Naive thymus-derived CD4-positive, alpha-beta T cell (primary cell): ENCODE results near the gene ITPR2. TPM values are rescaled to one million over a fixed set of nuclear protein-coding genes. Genes with fewer than 3 reads are reported as not detected.
"Not testable (repeated sequence)": the region's sequence is repeated elsewhere in the genome, so short reads cannot be mapped to it uniquely, and the experiment has no call there.

Source experiments
- ATAC-seq: fragments of 150-1000 bp; cut with Tn5 transposase; 2 replicates; pipeline ENCODE4 v1.10.0; 2021; ENCODE audit warnings: mild to moderate bottlenecking, moderate library complexity
- CTCF ChIA-PET: fragments of 350-600 bp; sonication (Branson Sonifier 250); formaldehyde crosslinking; loops from one replicate; lab custom pipeline; 2021; ENCODE audit warnings: antibody characterized with exemption; lab: Charles Lee
- POLR2A ChIA-PET: fragments of 350-600 bp; sonication (Branson Sonifier 250); formaldehyde crosslinking; loops from one replicate; lab custom pipeline; 2021; ENCODE audit warnings: antibody characterized with exemption, inconsistent platforms; lab: Charles Lee
- DNase-seq, 9 donors: peaks; one replicate each; pipeline versions ENCODE4 v3.0.0 to v3.0.0-alpha.2; 2020 to 2022; ENCODE audit warnings: mixed read lengths in 1 of 9
- H3K27ac ChIP-seq: one replicate; pipeline ENCODE4 v1.7.0; 2013; ENCODE audit warnings: mild to moderate bottlenecking, low read depth, low read length, moderate library complexity
- H3K27me3 ChIP-seq, 2 donors: one replicate each; pipeline ENCODE4 v1.7.0; 2013; ENCODE audit warnings: low read length in 2 of 2, mild to moderate bottlenecking in 2 of 2, moderate library complexity in 2 of 2; ENCODE audit not compliant: control insufficient read depth in 2 of 2, insufficient read depth in 2 of 2
- H3K36me3 ChIP-seq, 3 experiments: 1 replicate in 2 of 3; 2 replicates in 1 of 3; pipeline ENCODE4 v1.7.0; 2013; ENCODE audit warnings: low read length in 3 of 3, mild to moderate bottlenecking in 3 of 3, moderate library complexity in 1 of 3; ENCODE audit not compliant: insufficient read depth in 3 of 3, control insufficient read depth in 2 of 3
- H3K4me1 ChIP-seq, 2 donors: one replicate each; pipeline ENCODE4 v1.7.0; 2013; ENCODE audit warnings: low read length in 2 of 2, mild to moderate bottlenecking in 2 of 2, moderate library complexity in 1 of 2; ENCODE audit not compliant: control insufficient read depth in 2 of 2, insufficient read depth in 2 of 2
- H3K4me3 ChIP-seq: 2 replicates; pipeline ENCODE4 v1.7.0; 2013; ENCODE audit warnings: mild to moderate bottlenecking, low read length
- H3K9me3 ChIP-seq, 3 experiments: 1 replicate in 2 of 3; 2 replicates in 1 of 3; pipeline ENCODE4 v1.7.0; 2013; ENCODE audit warnings: low read length in 3 of 3; ENCODE audit not compliant: control insufficient read depth in 2 of 3
- H3K27ac Mint-ChIP-seq, 9 donors: one replicate each; pipeline ENCODE4 v1.8.0; 2020 to 2022; ENCODE audit warnings: mixed read lengths in 9 of 9, mild to moderate bottlenecking in 8 of 9, moderate library complexity in 5 of 9, inconsistent platforms in 2 of 9
- H3K27me3 Mint-ChIP-seq, 5 donors: one replicate each; pipeline ENCODE4 v1.8.0; 2021 to 2022; ENCODE audit warnings: mixed read lengths in 5 of 5, mild to moderate bottlenecking in 1 of 5
- H3K36me3 Mint-ChIP-seq, 5 donors: one replicate each; pipeline ENCODE4 v1.8.0; 2020 to 2022; ENCODE audit warnings: mixed read lengths in 5 of 5, mild to moderate bottlenecking in 3 of 5, inconsistent platforms in 1 of 5
- H3K4me1 Mint-ChIP-seq, 7 donors: one replicate each; pipeline ENCODE4 v1.8.0; 2020 to 2022; ENCODE audit warnings: mixed read lengths in 7 of 7, mild to moderate bottlenecking in 3 of 7, inconsistent platforms in 1 of 7
- H3K4me3 Mint-ChIP-seq, 10 donors: one replicate each; pipeline ENCODE4 v1.8.0; 2020 to 2022; ENCODE audit warnings: mild to moderate bottlenecking in 10 of 10, mixed read lengths in 10 of 10, moderate library complexity in 6 of 10, inconsistent platforms in 2 of 10
- H3K9me3 Mint-ChIP-seq, 11 donors: one replicate each; pipeline ENCODE4 v1.8.0; 2020 to 2022; ENCODE audit warnings: mixed read lengths in 11 of 11, mild to moderate bottlenecking in 4 of 11, inconsistent platforms in 1 of 11, moderate library complexity in 1 of 11
- intact Hi-C, 2 donors: fragments of 100-400 bp; cut with micrococcal nuclease; formaldehyde crosslinking; loops; one replicate each; pipeline ENCODE4 v1.15.1; 2023
- polyA plus RNA-seq, 2 donors: library from polyadenylated mRNA; unstranded; fragments of 300-500 nt; fragmentation: Illumina TruSeq; gene quantifications; one replicate each; pipeline ENCODE4 v1.2.3, GENCODE V29; 2021
- total RNA-seq, 6 experiments: library from RNA in 5 of 6; stranded (reverse) in 5 of 6; gene quantifications; 1 replicate in 5 of 6; 2 replicates in 1 of 6; pipeline ENCODE4 v1.2.3 and lab custom pipeline; 2021 to 2026

Gene ITPR2
- total and polyA plus RNA-seq, 7 experiments from 2014 or later = 11.3 to 71.5 (median 51.4) TPM

DNA sequence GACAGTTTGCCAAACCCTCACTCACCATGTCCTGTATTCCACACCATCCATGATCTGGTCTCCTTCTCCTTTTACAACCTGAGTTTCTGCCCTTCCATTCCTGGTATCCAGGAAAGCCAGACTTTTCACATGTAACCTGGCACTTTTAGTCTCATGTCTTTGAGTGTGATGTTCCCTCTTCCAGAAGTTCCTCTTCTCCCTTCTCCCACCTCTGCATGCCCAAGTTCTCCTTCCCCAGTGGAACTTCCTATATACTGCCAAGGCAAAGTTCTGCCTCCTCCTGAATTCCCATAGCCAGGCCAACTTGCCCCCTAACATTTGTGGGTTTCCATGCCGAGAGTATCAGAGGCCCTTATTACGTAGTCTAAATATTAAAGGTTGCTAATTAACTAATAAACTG, 3.2 kb upstream of the ITPR2 start:
- intact Hi-C loops = loop anchor here in 1 of 2 donors (10.0 kb wide), 2 partner anchors 309 to 689 kb away; partner anchors contain the start of gene PPFIBP1
- POLR2A ChIA-PET = interaction anchor here (1.0 kb wide), 2 partner anchors 9 to 178 kb away, joined by 3 read pairs; partner anchors contain the start of gene TM7SF3

DNA sequence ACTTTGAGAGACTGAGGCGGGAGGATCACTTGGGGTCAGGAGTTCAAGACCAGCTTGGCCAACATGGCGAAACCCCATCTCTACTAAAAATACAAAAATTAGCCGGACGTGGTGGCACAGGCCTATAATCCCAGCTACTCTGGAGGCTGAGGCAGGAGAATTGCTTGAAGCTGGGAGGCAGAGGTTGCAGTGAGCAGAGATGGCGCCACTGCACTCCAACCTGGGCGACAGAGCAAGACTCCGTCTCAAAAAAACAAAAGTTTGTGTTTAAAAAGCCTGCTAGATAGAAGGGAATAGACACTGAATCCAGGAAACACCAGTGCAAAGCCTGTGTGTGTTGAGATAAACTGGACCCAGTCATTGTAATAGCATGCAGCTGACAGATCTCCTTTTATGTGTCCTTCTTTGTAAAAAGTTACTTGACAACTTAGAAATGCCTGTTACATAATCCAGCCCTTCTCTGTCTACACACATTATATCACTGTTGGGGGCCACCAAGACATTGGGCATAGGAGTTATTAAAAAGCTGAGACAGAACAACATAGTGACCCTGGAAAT, 1.6 kb upstream of the ITPR2 start:
- ChIA-PET CTCF (interaction anchor here (1.0 to 3.3 kb wide), 3 partner anchors 9 to 180 kb away, joined by 3 to 17 read pairs (median 6); partner anchors contain the start of gene TM7SF3), POLR2A (interaction anchor here (1.0 to 3.7 kb wide), 2 partner anchors 188 to 241 kb away, joined by 3 to 27 read pairs; partner anchors contain the start of gene MED21)
- intact Hi-C loops = loop anchor here (5.0 to 10.0 kb wide), 5 partner anchors 310 to 1782 kb away; partner anchors contain the start of genes MRPS35 (in 1 of the 2) and PPFIBP1 (in 1 of the 2)
- H3K4me3 ChIP-seq, H3K9me3 ChIP-seq, H3K27me3 ChIP-seq, H3K36me3 Mint-ChIP-seq, ATAC-seq, H3K36me3 ChIP-seq, H3K27ac ChIP-seq, H3K9me3 Mint-ChIP-seq, H3K27me3 Mint-ChIP-seq, DNase-seq: not testable (repeated sequence)
- H3K27ac Mint-ChIP-seq = peak overlapping the region in 2 of 9 donors; percentile 95 to 97
- H3K4me1 ChIP-seq = peaks cover 12 to 16% of the 10 kb centered on the region in 2 donors
- peaks cover 24 to 36% (median 33%) of the 10 kb centered on the region in 7 donors for H3K4me1 Mint-ChIP-seq
- peak overlapping the region in 7 of 10 donors; percentile 25 to 98 (median 92) for H3K4me3 Mint-ChIP-seq

More for the DNA sequence above, 3.2 kb upstream of the ITPR2 start:
- Histone ChIP-seq H3K27me3 (no peaks in the 10 kb centered on the region), H3K9me3 (no peaks in the 10 kb centered on the region), H3K36me3 (peaks cover 0 to 6% (median 0%) of the 10 kb centered on the region in 3 experiments), H3K4me3 (no peak overlapping the region), H3K27ac (no peak overlapping the region), H3K4me1 (peaks cover 6 to 10% of the 10 kb centered on the region in 2 donors)
- Mint-ChIP-seq H3K4me1 (peaks cover 15 to 27% (median 22%) of the 10 kb centered on the region in 7 donors), H3K9me3 (peaks cover 0 to 2% (median 0%) of the 10 kb centered on the region in 11 donors), H3K4me3 (peak overlapping the region in 1 of 10 donors; percentile 20), H3K27me3 (no peaks in the 10 kb centered on the region), H3K36me3 (peaks cover 0 to 2% (median 0%) of the 10 kb centered on the region in 5 donors), H3K27ac (no peak overlapping the region)
- ATAC-seq (no peak), DNase-seq (no peak)
- CTCF ChIA-PET = no interaction called here

DNA sequence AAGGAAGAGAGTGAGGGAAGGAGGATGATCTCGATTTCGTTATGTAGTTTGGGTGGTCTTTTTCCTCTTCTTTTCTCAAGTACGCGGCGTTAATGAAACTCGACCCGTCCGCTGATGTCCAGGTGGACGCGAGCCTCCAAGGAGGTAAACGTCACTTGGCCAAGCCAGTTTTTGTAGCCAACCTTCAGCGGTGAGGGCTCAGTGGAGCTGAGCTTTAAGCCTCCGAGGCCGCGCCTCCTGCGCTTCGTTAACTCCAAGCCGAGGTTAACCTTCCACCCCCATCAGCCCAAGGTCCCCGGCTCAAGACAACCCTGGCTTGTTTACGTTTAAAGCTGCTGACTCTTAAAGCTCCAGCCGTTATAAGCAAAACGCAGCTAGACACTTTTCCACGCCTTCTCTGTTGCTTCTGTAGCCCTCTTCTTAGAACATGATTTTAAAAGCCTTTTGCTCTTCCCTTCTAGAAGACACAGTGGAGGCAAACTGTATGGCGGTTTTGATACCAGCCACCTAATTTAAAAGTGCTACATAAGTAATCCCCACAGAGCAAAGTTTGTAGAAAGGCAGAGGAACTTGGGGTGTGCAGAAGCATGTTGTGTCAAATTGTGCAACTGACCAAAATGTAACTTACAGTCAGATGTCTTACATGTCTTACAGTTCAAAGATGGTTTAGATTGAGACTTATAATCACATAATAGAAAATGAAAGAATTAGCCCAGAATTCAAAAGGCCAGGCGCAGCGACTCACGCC, 923 bp upstream of the ITPR2 start:
- ChIA-PET POLR2A (interaction anchor here (0.8 to 3.7 kb wide), 11 partner anchors 9 to 1357 kb away, joined by 3 to 27 read pairs (median 4); partner anchors contain the start of genes CCDC91, INTS13, MED21 and TM7SF3), CTCF (interaction anchor here (1.0 to 3.3 kb wide), 3 partner anchors 10 to 181 kb away, joined by 3 to 17 read pairs (median 6); partner anchors contain the start of gene TM7SF3)
- ATAC-seq (peak; percentile 20), DNase-seq (peak in 8 of 9 donors; percentile 19 to 48 (median 37))
- Mint-ChIP-seq H3K27me3 (no peaks in the 10 kb centered on the region), H3K4me3 (peak overlapping the region; percentile 88 to 99 (median 94)), H3K9me3 (peaks cover 0 to 2% (median 0%) of the 10 kb centered on the region in 11 donors), H3K27ac (peak overlapping the region; percentile 52 to 97 (median 94)), H3K4me1 (peaks cover 24 to 43% (median 39%) of the 10 kb centered on the region in 7 donors), H3K36me3 (peaks cover 0 to 6% (median 0%) of the 10 kb centered on the region in 5 donors)
- Histone ChIP-seq H3K36me3 (peaks cover 0 to 6% (median 0%) of the 10 kb centered on the region in 3 experiments), H3K27ac (peak overlapping the region; percentile 57), H3K4me3 (peak overlapping the region; percentile 67), H3K27me3 (no peaks in the 10 kb centered on the region), H3K9me3 (no peaks in the 10 kb centered on the region), H3K4me1 (peaks cover 12 to 16% of the 10 kb centered on the region in 2 donors)
- intact Hi-C loops = loop anchor here (1.0 to 10.0 kb wide), 20 partner anchors 9 to 1782 kb away; partner anchors contain the start of genes FGFR1OP2 (in 2 of the 2), MRPS35 (in 2 of the 2), PPFIBP1 (in 2 of the 2) and STK38L (in 2 of the 2)

DNA sequence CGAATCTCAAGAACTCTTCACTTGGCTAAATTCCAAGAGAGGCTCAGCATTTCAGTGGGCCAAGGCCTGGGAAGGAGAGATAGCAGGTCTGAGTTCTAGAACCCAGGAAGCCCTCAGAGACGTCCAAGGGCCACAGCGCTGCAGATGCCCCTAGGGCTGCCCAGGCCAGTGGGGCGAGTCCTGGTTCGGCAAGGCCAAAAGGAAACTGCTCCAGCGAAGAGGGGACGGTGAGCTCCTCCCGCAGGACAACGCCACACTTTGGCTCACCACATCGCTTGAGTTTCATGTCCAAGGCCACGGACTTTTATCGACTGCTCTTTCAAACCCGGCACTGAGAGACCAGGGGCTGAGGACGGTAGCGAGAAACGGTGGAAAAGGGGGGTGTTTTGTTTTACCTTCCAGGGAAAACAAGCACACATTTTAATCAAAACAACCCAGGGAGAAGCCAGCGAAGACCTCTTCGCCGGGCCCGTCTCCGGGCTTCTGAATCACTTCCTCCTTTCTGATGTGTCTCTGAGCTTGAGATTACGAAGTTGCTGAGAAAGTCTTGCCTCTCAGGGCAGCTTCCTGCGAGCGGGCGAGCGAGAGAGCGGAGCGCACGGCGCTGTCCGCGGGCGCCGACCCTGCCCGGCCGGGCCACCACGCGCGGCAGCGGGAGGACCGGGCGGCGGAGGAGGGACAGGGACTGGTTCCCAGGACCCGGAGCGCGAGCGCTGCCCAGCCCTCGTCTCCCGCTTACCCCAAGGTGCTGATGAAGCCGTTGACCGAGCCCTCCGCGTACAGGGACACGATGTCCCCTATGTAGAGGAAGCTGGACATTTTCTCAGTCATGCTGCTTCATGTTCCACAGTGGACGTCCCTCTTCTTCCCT, 808 bp downstream of the ITPR2 start:
- H3K27me3 ChIP-seq = no peaks in the 10 kb centered on the region
- peaks cover 12 to 16% of the 10 kb centered on the region in 2 donors for H3K4me1 ChIP-seq
- H3K4me3 Mint-ChIP-seq = peak overlapping the region; percentile 92 to 100 (median 98)
- H3K4me3 ChIP-seq = peak overlapping the region; percentile 96
- ChIA-PET CTCF (interaction anchor here (1.0 to 3.3 kb wide), 3 partner anchors 14 to 183 kb away, joined by 3 to 17 read pairs (median 5); partner anchors contain the start of gene TM7SF3), POLR2A (interaction anchor here (0.6 to 3.7 kb wide), 12 partner anchors 11 to 1358 kb away, joined by 3 to 27 read pairs (median 4); partner anchors contain the start of genes CCDC91, FGFR1OP2, MED21 and TM7SF3)
- intact Hi-C loops = loop anchor here (1.0 to 10.0 kb wide), 13 partner anchors 21 to 1780 kb away; partner anchors contain the start of genes MRPS35 (in 2 of the 2), PPFIBP1 (in 2 of the 2), BMAL2 (in 1 of the 2) and STK38L (in 1 of the 2)
- peaks cover 0 to 6% (median 0%) of the 10 kb centered on the region in 3 experiments for H3K36me3 ChIP-seq
- peaks cover 0 to 2% (median 0%) of the 10 kb centered on the region in 11 donors for H3K9me3 Mint-ChIP-seq
- peaks cover 30 to 60% (median 53%) of the 10 kb centered on the region in 7 donors for H3K4me1 Mint-ChIP-seq
- peak; percentile 61 for ATAC-seq
- DNase-seq = peak; percentile 44 to 74 (median 71)
- H3K27ac Mint-ChIP-seq = peak overlapping the region; percentile 95 to 99 (median 97)
- H3K36me3 Mint-ChIP-seq = peaks cover 0 to 6% (median 0%) of the 10 kb centered on the region in 5 donors
- H3K27ac ChIP-seq = peak overlapping the region; percentile 92
- no peaks in the 10 kb centered on the region for H3K9me3 ChIP-seq
- H3K27me3 Mint-ChIP-seq = no peaks in the 10 kb centered on the region

DNA sequence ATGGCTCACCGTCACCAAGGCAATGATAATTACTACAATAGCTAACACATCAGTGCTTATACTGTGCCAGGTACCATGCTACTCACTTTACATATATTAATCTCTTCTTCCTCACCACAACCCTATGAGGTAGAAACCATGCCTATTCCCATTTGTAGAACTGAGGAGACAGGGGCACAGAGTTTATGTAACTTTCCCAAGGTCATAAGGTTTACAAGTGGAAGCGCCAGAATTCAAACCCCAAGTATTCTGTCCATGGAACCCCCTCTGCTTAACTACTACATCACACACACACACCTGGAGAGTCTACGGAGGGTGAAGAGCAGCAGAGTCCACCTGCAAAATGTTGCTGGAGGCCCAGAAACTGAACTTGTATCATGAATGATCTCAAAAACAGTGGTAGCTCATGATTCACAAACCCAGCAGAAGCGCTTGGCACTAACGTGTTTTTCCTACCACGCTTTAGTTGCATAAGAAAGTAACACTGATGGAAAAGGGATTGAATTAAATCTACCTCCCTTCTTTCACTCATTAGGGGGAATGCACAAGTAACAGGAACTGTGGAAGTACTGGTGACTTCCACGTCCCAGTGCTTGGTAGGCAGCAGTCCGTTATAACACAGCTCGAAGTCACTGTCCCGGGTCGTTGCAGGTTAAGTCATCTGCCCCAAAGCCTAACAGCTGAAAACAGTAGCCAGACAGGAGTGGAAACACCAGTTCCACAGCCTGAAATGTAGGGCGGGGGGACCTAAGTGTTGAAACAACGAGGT, 2.0 kb downstream of the ITPR2 start:
- Histone ChIP-seq H3K36me3 (peaks cover 0 to 6% (median 0%) of the 10 kb centered on the region in 3 experiments), H3K27me3 (no peaks in the 10 kb centered on the region), H3K4me1 (peaks cover 12 to 16% of the 10 kb centered on the region in 2 donors), H3K9me3 (no peaks in the 10 kb centered on the region), H3K4me3 (peak overlapping the region; percentile 6), H3K27ac (no peak overlapping the region)
- H3K36me3 Mint-ChIP-seq = peaks cover 0 to 11% (median 0%) of the 10 kb centered on the region in 5 donors
- DNase-seq = no peak
- intact Hi-C loops = loop anchor here (1.0 to 10.0 kb wide), 6 partner anchors 82 to 1779 kb away; partner anchors contain the start of genes MRPS35 (in 1 of the 2) and PPFIBP1 (in 1 of the 2)
- peak overlapping the region; percentile 74 to 98 (median 78) for H3K4me3 Mint-ChIP-seq
- CTCF ChIA-PET = no interaction called here
- POLR2A ChIA-PET = interaction anchor here (0.6 to 0.7 kb wide), 2 partner anchors 75 to 1136 kb away, joined by 3 read pairs; no protein-coding TSS in a partner anchor
- no peak for ATAC-seq
- H3K27ac Mint-ChIP-seq = peak overlapping the region; percentile 18 to 79 (median 70)
- peaks cover 0 to 2% (median 0%) of the 10 kb centered on the region in 11 donors for H3K9me3 Mint-ChIP-seq
- no peaks in the 10 kb centered on the region for H3K27me3 Mint-ChIP-seq
- H3K4me1 Mint-ChIP-seq = peaks cover 39 to 73% (median 65%) of the 10 kb centered on the region in 7 donors
